GM12878 (cell line): Measurements from ENCODE around the gene STAMBPL1. TPM values are rescaled to one million over a fixed set of nuclear protein-coding genes. Genes with fewer than 3 reads are reported as not detected.

Experiments
- ATAC-seq: fragments of 200-7000 bp; cut with Tn5 transposase; 3 replicates; pipeline ENCODE4 v1.9.1; 2020; ENCODE audit warnings: mild to moderate bottlenecking, moderate library complexity
- BruUV-seq: library from RNA; stranded (reverse); fragments of 400-500 nt; replicated peaks from 2 replicates; lab custom pipeline; 2021; lab: Mats Ljungman, UMichigan
- CTCF ChIA-PET: fragments of 300-600 bp; sonication (Branson Sonifier 250); formaldehyde crosslinking; extraction: SDS; loops from one replicate; lab custom pipeline; 2021; ENCODE audit warnings: inconsistent platforms; lab: Yijun Ruan, JAX
- POLR2A ChIA-PET: fragments of 350-600 bp; formaldehyde crosslinking; extraction: SDS; loops from one replicate; lab custom pipeline; 2021; ENCODE audit warnings: inconsistent platforms; lab: Charles Lee
- RAD21 ChIA-PET: fragments of 300-600 bp; sonication (Branson Sonifier 250); formaldehyde crosslinking; loops from one replicate; lab custom pipeline; 2023; ENCODE audit warnings: antibody characterized with exemption; ENCODE audit not compliant: unreplicated experiment; lab: Charles Lee
- SMC1A ChIA-PET: fragments of 300-600 bp; sonication (Branson Sonifier 250); formaldehyde crosslinking; loops from one replicate; lab custom pipeline; 2023; ENCODE audit not compliant: unreplicated experiment, uncharacterized antibody; lab: Charles Lee
- DNase-seq: peaks from one replicate; pipeline ENCODE4 v3.0.0-alpha.2; 2011; ENCODE audit warnings: low read depth, low spot score
- FAIRE-seq: peaks from 3 replicates; lab custom pipeline; 2011; peaks lifted over from hg19 to GRCh38; lab: Jason Lieb, UNC
- H2AFZ ChIP-seq: 2 replicates; pipeline ENCODE4 v1.6.0; 2011; ENCODE audit warnings: low read depth, low read length, control low read depth; ENCODE audit not compliant: control insufficient read depth
- H3K27ac ChIP-seq: 2 replicates; pipeline ENCODE4 v1.5.1; 2011; ENCODE audit warnings: control low read depth; ENCODE audit not compliant: control insufficient read depth, insufficient read depth
- H3K27me3 ChIP-seq, 2 experiments: replicated peaks in 1 of 2; 2 replicates each; pipeline versions ENCODE4 v1.6.0 to v1.6.1; 2011; ENCODE audit warnings: low read length in 1 of 2; ENCODE audit not compliant: control insufficient read depth in 2 of 2, insufficient read depth in 2 of 2
- H3K36me3 ChIP-seq, 2 experiments: 2 replicates each; pipeline ENCODE4 v1.5.1; 2011; ENCODE audit warnings: low read length in 1 of 2; ENCODE audit not compliant: control insufficient read depth in 2 of 2, insufficient read depth in 2 of 2
- H3K4me1 ChIP-seq: 2 replicates; pipeline ENCODE4 v1.6.1; 2011; ENCODE audit warnings: mild to moderate bottlenecking, low read length, moderate library complexity, mixed read lengths; ENCODE audit not compliant: control insufficient read depth, insufficient read depth
- H3K4me2 ChIP-seq: 2 replicates; pipeline ENCODE4 v1.6.0; 2011; ENCODE audit warnings: control low read depth; ENCODE audit not compliant: control insufficient read depth, insufficient read depth
- H3K4me3 ChIP-seq: fragments of 200-600 bp; sonication (generic); 2 replicates; pipeline ENCODE4 v1.5.1; 2016
- H3K79me2 ChIP-seq: 2 replicates; pipeline ENCODE4 v1.6.0; 2011; ENCODE audit warnings: low read length; ENCODE audit not compliant: control insufficient read depth, insufficient read depth
- H3K9ac ChIP-seq: 2 replicates; pipeline ENCODE4 v1.8.0; 2011; ENCODE audit warnings: low read length, control low read depth, mixed read lengths; ENCODE audit not compliant: control insufficient read depth, insufficient read depth
- H3K9me3 ChIP-seq: replicated peaks from 3 replicates; pipeline ENCODE4 v1.5.1; 2011; ENCODE audit warnings: mild to moderate bottlenecking, low read length; ENCODE audit not compliant: control insufficient read depth, insufficient read depth
- H4K20me1 ChIP-seq: 2 replicates; pipeline ENCODE4 v1.6.0; 2011; ENCODE audit not compliant: control insufficient read depth, insufficient read depth
- RBBP5 ChIP-seq: fragments of 200-600 bp; sonication (generic); conservative IDR thresholded peaks from 2 replicates; pipeline ENCODE4 v1.6.1; 2016
- SREBF1 ChIP-seq: IDR thresholded peaks from 2 replicates; pipeline ENCODE4 v1.6.1; 2012; ENCODE audit warnings: mild to moderate bottlenecking, low read length
- ZNF274 ChIP-seq: IDR thresholded peaks from one replicate; pipeline ENCODE4 v1.8.0; 2011; ENCODE audit not compliant: insufficient read length, insufficient read depth
- WGBS: methylation state at CpG from one replicate; pipeline ENCODE4 v1.1.6; 2016; ENCODE audit warnings: low lambda C conversion rate; ENCODE audit not compliant: insufficient replicate concordance, insufficient coverage; ENCODE audit errors: missing lambda C conversion rate; 5-methylcytosine and 5-hydroxymethylcytosine counted together
- in situ Hi-C: fragments of 300-500 bp; cut with MboI; formaldehyde crosslinking; loops from 9 replicates; pipeline ENCODE4 v1.14.3; 2018; ENCODE audit warnings: mixed read lengths
- intact Hi-C: fragments of 100-400 bp; cut with micrococcal nuclease; formaldehyde crosslinking; loops from one replicate; pipeline ENCODE4 v1.14.2; 2022; ENCODE audit not compliant: unreplicated experiment
- polyA plus RNA-seq, 11 experiments: library from polyadenylated mRNA; depleted of rRNA in 4 of 11; unstranded in 6 of 11; stranded (reverse) in 5 of 11; fragments of >200 nt; fragmentation: Nextera tagmentation in 4 of 11; fragmentation: Illumina TruSeq in 1 of 11; extraction: Ambion mirVana in 4 of 11; extraction: Trizol in 1 of 11; gene quantifications; 1 replicate in 1 of 11; 2 replicates in 10 of 11; pipeline versions ENCODE4 v1.2.1 to v1.2.3, GENCODE V29; 2011 to 2016; ENCODE audit warnings: inconsistent platforms in 2 of 11, missing spikeins in 2 of 11, low read depth in 1 of 11
- total RNA-seq, 4 experiments: library from RNA; depleted of rRNA in 3 of 4; stranded (reverse); fragments of >200 nt in 3 of 4; fragmentation: Illumina TruSeq in 1 of 4; extraction: Trizol in 1 of 4; gene quantifications; 2 replicates each; pipeline versions ENCODE4 v1.2.1 to v1.2.3, GENCODE V29; 2013 to 2021
- TF ChIP-seq, protein P1 (sequence below): fragments of 450-650 bp; formaldehyde crosslinking; IDR thresholded peaks from 2 replicates; pipeline ENCODE4 v1.4.0; 2022; ENCODE audit warnings: mild to moderate bottlenecking, moderate library complexity
- TF ChIP-seq, protein P2 (sequence below): IDR thresholded peaks from 2 replicates; pipeline ENCODE4 v1.6.1; 2012; ENCODE audit warnings: low read depth, low read length, improper control_type of control experiment
- TF ChIP-seq, protein P3 (sequence below): fragments of 450-650 bp; formaldehyde crosslinking; IDR thresholded peaks from 2 replicates; pipeline ENCODE4 v1.5.0; 2022; ENCODE audit warnings: mild to moderate bottlenecking, missing genetic modification characterization

STAMBPL1 gene
- total and polyA plus RNA-seq, 10 of the 15 experiments (the other 5 are each of a cell fraction or from before 2014, with no cell fraction given): 7.5 to 44.1 (median 25.4) TPM

DNA sequence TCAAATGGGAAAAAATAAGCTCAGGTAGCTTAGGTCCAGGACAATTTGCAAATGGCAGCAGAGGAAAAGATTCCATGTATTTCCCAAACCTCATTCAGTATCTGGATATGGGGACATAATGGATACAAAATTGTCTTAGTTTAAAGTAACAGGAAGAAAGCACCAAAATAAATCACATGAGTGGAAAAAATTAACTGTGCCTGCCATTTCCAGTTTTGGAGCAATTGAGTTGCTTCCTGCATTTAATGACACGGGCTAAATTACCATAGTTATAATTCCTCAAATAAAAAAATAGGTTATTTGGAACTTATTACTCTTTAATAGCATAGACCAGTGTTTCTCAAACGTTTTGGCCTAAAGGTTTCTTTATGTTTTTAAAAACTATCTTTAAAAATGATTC lies 6.3 kb upstream of the STAMBPL1 start:
- ATAC-seq: no peak
- CTCF ChIA-PET: interaction anchor here (0.7 to 1.0 kb wide), 3 partner anchors 37 to 61 kb away, joined by 3 to 4 read pairs (median 3); no protein-coding TSS in a partner anchor
- H3K36me3 ChIP-seq: no peaks in the 10 kb centered on the region

More for the DNA sequence above, 6.3 kb upstream of the STAMBPL1 start:
- no TSS peak for BruUV-seq
- intact Hi-C loops (no loop called here), in situ Hi-C loops (no loop called here)
- ChIA-PET SMC1A (interaction anchor here (0.8 to 1.6 kb wide), 5 partner anchors 21 to 114 kb away, joined by 3 to 5 read pairs (median 3); no protein-coding TSS in a partner anchor), RAD21 (no interaction called here), POLR2A (no interaction called here)
- Histone ChIP-seq H4K20me1 (no peaks in the 10 kb centered on the region), H3K9me3 (no peaks in the 10 kb centered on the region), H3K27ac (no peak overlapping the region), H3K4me2 (no peak overlapping the region), H2AFZ (no peak overlapping the region), H3K79me2 (no peaks in the 10 kb centered on the region), H3K27me3 (no peaks in the 10 kb centered on the region), H3K4me1 (peaks cover under 1% of the 10 kb centered on the region; the same call in 1 of the 2 replicates), H3K4me3 (no peak overlapping the region), H3K9ac (no peak overlapping the region)
- 27% methylated on average over 2 of the region's 2 CpGs for WGBS
- FAIRE-seq (no peak), DNase-seq (no peak)
- TF ChIP-seq, protein P1, sequence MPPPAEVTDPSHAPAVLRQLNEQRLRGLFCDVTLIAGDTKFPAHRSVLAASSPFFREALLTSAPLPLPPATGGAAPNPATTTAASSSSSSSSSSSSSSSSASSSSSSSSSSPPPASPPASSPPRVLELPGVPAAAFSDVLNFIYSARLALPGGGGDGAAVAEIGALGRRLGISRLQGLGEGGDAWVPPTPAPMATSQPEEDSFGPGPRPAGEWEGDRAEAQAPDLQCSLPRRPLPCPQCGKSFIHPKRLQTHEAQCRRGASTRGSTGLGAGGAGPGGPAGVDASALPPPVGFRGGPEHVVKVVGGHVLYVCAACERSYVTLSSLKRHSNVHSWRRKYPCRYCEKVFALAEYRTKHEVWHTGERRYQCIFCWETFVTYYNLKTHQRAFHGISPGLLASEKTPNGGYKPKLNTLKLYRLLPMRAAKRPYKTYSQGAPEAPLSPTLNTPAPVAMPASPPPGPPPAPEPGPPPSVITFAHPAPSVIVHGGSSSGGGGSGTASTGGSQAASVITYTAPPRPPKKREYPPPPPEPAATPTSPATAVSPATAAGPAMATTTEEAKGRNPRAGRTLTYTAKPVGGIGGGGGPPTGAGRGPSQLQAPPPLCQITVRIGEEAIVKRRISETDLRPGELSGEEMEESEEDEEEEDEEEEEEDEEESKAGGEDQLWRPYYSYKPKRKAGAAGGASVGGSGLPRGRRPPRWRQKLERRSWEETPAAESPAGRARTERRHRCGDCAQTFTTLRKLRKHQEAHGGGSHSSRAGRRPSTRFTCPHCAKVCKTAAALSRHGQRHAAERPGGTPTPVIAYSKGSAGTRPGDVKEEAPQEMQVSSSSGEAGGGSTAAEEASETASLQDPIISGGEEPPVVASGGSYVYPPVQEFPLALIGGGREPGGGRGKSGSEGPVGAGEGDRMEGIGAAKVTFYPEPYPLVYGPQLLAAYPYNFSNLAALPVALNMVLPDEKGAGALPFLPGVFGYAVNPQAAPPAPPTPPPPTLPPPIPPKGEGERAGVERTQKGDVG (CRISPR knock-in tag): no peak
- TF ChIP-seq, protein P2, sequence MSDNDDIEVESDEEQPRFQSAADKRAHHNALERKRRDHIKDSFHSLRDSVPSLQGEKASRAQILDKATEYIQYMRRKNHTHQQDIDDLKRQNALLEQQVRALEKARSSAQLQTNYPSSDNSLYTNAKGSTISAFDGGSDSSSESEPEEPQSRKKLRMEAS: no peak
- TF ChIP-seq ZNF274: no peak
- TF ChIP-seq RBBP5: no peak
- TF ChIP-seq, protein P3, sequence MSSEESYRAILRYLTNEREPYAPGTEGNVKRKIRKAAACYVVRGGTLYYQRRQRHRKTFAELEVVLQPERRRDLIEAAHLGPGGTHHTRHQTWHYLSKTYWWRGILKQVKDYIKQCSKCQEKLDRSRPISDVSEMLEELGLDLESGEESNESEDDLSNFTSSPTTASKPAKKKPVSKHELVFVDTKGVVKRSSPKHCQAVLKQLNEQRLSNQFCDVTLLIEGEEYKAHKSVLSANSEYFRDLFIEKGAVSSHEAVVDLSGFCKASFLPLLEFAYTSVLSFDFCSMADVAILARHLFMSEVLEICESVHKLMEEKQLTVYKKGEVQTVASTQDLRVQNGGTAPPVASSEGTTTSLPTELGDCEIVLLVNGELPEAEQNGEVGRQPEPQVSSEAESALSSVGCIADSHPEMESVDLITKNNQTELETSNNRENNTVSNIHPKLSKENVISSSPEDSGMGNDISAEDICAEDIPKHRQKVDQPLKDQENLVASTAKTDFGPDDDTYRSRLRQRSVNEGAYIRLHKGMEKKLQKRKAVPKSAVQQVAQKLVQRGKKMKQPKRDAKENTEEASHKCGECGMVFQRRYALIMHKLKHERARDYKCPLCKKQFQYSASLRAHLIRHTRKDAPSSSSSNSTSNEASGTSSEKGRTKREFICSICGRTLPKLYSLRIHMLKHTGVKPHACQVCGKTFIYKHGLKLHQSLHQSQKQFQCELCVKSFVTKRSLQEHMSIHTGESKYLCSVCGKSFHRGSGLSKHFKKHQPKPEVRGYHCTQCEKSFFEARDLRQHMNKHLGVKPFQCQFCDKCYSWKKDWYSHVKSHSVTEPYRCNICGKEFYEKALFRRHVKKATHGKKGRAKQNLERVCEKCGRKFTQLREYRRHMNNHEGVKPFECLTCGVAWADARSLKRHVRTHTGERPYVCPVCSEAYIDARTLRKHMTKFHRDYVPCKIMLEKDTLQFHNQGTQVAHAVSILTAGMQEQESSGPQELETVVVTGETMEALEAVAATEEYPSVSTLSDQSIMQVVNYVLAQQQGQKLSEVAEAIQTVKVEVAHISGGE (CRISPR knock-in tag): no peak
- TF ChIP-seq SREBF1: no peak
